Measurements from ENCODE around the gene AUH.

- TF ChIP-seq CTCF (IDR thresholded peaks at IDR 0.05) (no peak), EZH2 (IDR thresholded peaks at IDR 0.05; ENCODE audit: borderline replicate concordance, insufficient read depth, low read depth, low read length, poor library complexity, severe bottlenecking) (no peak)
Observed at GRCh38 chr9:91246846-91247245, 114.9 kb downstream of the AUH start.

Data from B cell (primary cell).